Measurements from ENCODE around the gene CYP2R1.

DNA sequence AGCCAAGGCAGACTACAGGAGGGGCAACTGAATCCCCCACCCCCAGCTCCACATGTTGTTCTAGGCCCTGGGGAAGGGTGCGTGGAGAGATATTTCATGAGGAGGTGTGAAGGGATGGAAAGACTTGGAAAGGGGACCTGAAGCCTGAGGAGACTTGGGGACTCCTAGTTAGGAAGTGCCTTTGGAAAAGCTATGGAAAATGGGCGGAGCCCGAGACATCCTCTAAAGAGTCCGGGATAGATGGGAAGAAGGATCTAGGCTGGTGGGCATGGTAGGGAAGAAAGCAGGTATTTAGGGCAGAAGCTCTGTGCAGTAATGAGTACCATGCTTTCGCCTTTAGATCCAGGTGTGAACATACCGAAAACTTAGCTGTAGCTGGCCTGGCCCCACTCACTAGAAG lies 15.0 kb upstream of the CYP2R1 start:
- TF ChIP-seq POLR2A (IDR thresholded peaks at IDR 0.05), result no peak
- no peak for TF ChIP-seq POLR2AphosphoS5 (IDR thresholded peaks at IDR 0.05)
